Gastrocnemius medialis (tissue), 4 donors: ENCODE measurements around the gene ETV6. TPM values are rescaled to one million over a fixed set of nuclear protein-coding genes. Genes with fewer than 3 reads are reported as not detected.

Experiments
- ATAC-seq, 2 donors: fragments of 150-250 bp; one replicate each; pipeline ENCODE4 v1.9.1; 2016
- DNase-seq, 2 donors: peaks; one replicate each; pipeline ENCODE4 v3.0.0-alpha.2; 2019
- H3K27ac ChIP-seq, 4 donors: fragments of 200-600 bp; sonication (generic); 1 replicate in 1 of 4; 2 replicates in 3 of 4; pipeline ENCODE4 v1.5.1; 2016 to 2018; ENCODE audit warnings: mild to moderate bottlenecking in 2 of 4, moderate library complexity in 1 of 4
- H3K27me3 ChIP-seq, 3 donors: fragments of 200-600 bp; sonication (generic) in 2 of 3; 1 replicate in 1 of 3; 2 replicates in 2 of 3; pipeline versions ENCODE4 v1.5.1 to v1.6.0; 2016 to 2019; ENCODE audit warnings: mild to moderate bottlenecking in 1 of 3, moderate library complexity in 1 of 3
- H3K36me3 ChIP-seq, 2 donors: fragments of 200-600 bp; sonication (generic) in 1 of 2; one replicate each; pipeline ENCODE4 v1.5.1; 2017 to 2018
- H3K4me1 ChIP-seq, 2 donors: fragments of 200-600 bp; sonication (generic) in 1 of 2; one replicate each; pipeline ENCODE4 v1.5.1; 2016 to 2017; ENCODE audit warnings: mild to moderate bottlenecking in 2 of 2
- H3K4me3 ChIP-seq, 4 donors: fragments of 200-600 bp; sonication (generic) in 3 of 4; 1 replicate in 1 of 4; 2 replicates in 3 of 4; pipeline ENCODE4 v1.5.1; 2016 to 2019; ENCODE audit warnings: mild to moderate bottlenecking in 2 of 4
- H3K9me3 ChIP-seq, 3 donors: fragments of 200-600 bp; sonication (generic) in 2 of 3; 1 replicate in 1 of 3; 2 replicates in 2 of 3; pipeline ENCODE4 v1.5.1; 2016 to 2019
- CTCF ChIP-seq, 5 experiments: fragments of 450-650 bp in 3 of 5; fragments of 200-600 bp in 2 of 5; sonication (generic) in 2 of 5; IDR thresholded peaks in 4 of 5; conservative IDR thresholded peaks in 1 of 5; 1 replicate in 4 of 5; 2 replicates in 1 of 5; pipeline ENCODE4 v1.5.1; 2016 to 2019; ENCODE audit warnings: antibody characterized with exemption in 5 of 5, mild to moderate bottlenecking in 3 of 5, moderate library complexity in 3 of 5
- POLR2A ChIP-seq, 2 donors: fragments of 450-650 bp; IDR thresholded peaks; one replicate each; pipeline ENCODE4 v1.6.1; 2017; ENCODE audit warnings: antibody characterized with exemption in 2 of 2, mild to moderate bottlenecking in 2 of 2, moderate library complexity in 2 of 2
- in situ Hi-C, 4 donors: fragments of 200-750 bp; cut with MboI; loops; one replicate each; pipeline versions ENCODE4 v1.15.0 to v1.8.0; 2017; ENCODE audit warnings: low sequenced_read_pairs in 4 of 4
- intact Hi-C: fragments of 100-400 bp; cut with DNase I; formaldehyde crosslinking; loops from one replicate; pipeline ENCODE4 v1.15.1; 2023; ENCODE audit warnings: low total_unique reads
- total RNA-seq, 4 donors: library from RNA; depleted of rRNA; stranded (reverse); fragments of >200 nt; gene quantifications; one replicate each; pipeline versions ENCODE4 v1.1.0 to v1.2.3, GENCODE V29; 2016

The ETV6 gene
- total RNA-seq, 4 donors from 2014 or later, result 2.8 to 5.9 (median 3.3) TPM

- intact Hi-C loops, result no loop called here
- DNase-seq, result no peak
- in situ Hi-C loops, result loop anchor here in 1 of 4 donors (10.0 kb wide), 1 partner anchor 208 kb away; no protein-coding TSS in a partner anchor
- Histone ChIP-seq H3K4me1 (peaks cover 26 to 37% of the 10 kb centered on the region in 2 donors), H3K27me3 (no peaks in the 10 kb centered on the region), H3K9me3 (peaks cover 0 to 2% (median 0%) of the 10 kb centered on the region in 3 donors), H3K4me3 (no peak overlapping the region), H3K36me3 (no peaks in the 10 kb centered on the region), H3K27ac (peak overlapping the region; percentile 63 to 81 (median 76))
- peak; percentile 35 to 79 for ATAC-seq
- TF ChIP-seq CTCF (IDR thresholded peaks at IDR 0.05 in 4 of 5, conservative IDR thresholded peaks at IDR 0.05 in 1 of 5), result no peak
- no peak for TF ChIP-seq POLR2A (IDR thresholded peaks at IDR 0.05)
Measured at GRCh38 chr12:11862798-11863197, 213.3 kb downstream of the ETV6 start.

- H3K9me3 ChIP-seq, result peaks cover 0 to 2% (median 0%) of the 10 kb centered on the region in 3 donors
- H3K4me3 ChIP-seq, result peak overlapping the region in 2 of 4 donors; percentile 3 to 23
- TF ChIP-seq POLR2A (IDR thresholded peaks at IDR 0.05), result no peak
- no peak for TF ChIP-seq CTCF (IDR thresholded peaks at IDR 0.05 in 4 of 5, conservative IDR thresholded peaks at IDR 0.05 in 1 of 5)
- peaks cover 26 to 37% of the 10 kb centered on the region in 2 donors for H3K4me1 ChIP-seq
- ATAC-seq (peak; percentile 34 to 47), DNase-seq (peak in 1 of 2 donors; percentile 30)
- H3K27ac ChIP-seq, result peak overlapping the region; percentile 63 to 81 (median 76)
- intact Hi-C loops (no loop called here), in situ Hi-C loops (loop anchor here in 1 of 4 donors (10.0 kb wide), 1 partner anchor 209 kb away; no protein-coding TSS in a partner anchor)
- H3K36me3 ChIP-seq, result no peaks in the 10 kb centered on the region
- no peaks in the 10 kb centered on the region for H3K27me3 ChIP-seq
Measured at GRCh38 chr12:11863478-11863906, 214.0 kb downstream of the ETV6 start.

- peaks cover 0 to 2% (median 0%) of the 10 kb centered on the region in 3 donors for H3K9me3 ChIP-seq
- H3K36me3 ChIP-seq, result no peaks in the 10 kb centered on the region
- in situ Hi-C loops, result loop anchor here in 1 of 4 donors (10.0 kb wide), 1 partner anchor 209 kb away; no protein-coding TSS in a partner anchor
- H3K4me1 ChIP-seq, result peaks cover 26 to 37% of the 10 kb centered on the region in 2 donors
- H3K27me3 ChIP-seq, result no peaks in the 10 kb centered on the region
- H3K27ac ChIP-seq, result peak overlapping the region; percentile 63 to 81 (median 76)
- intact Hi-C loops, result no loop called here
- DNase-seq, result no peak
- peak overlapping the region in 1 of 4 donors; percentile 3 for H3K4me3 ChIP-seq
- no peak for TF ChIP-seq POLR2A (IDR thresholded peaks at IDR 0.05)
- no peak for TF ChIP-seq CTCF (IDR thresholded peaks at IDR 0.05 in 4 of 5, conservative IDR thresholded peaks at IDR 0.05 in 1 of 5)
- ATAC-seq, result peak; percentile 61 to 70
Measured at GRCh38 chr12:11863988-11864387, 214.5 kb downstream of the ETV6 start.

- H3K36me3 ChIP-seq, result peaks cover 0 to 13% of the 10 kb centered on the region in 2 donors
- H3K4me1 ChIP-seq, result peaks cover 26 to 34% of the 10 kb centered on the region in 2 donors
- intact Hi-C loops, result no loop called here
- TF ChIP-seq POLR2A (IDR thresholded peaks at IDR 0.05) (no peak), CTCF (IDR thresholded peaks at IDR 0.05 in 4 of 5, conservative IDR thresholded peaks at IDR 0.05 in 1 of 5) (no peak)
- H3K27me3 ChIP-seq, result no peaks in the 10 kb centered on the region
- no peak for ATAC-seq
- DNase-seq, result no peak
- H3K9me3 ChIP-seq, result peaks cover 0 to 2% (median 0%) of the 10 kb centered on the region in 3 donors
- H3K4me3 ChIP-seq, result no peak overlapping the region
- no peak overlapping the region for H3K27ac ChIP-seq
- in situ Hi-C loops, result loop anchor here in 1 of 4 donors (10.0 kb wide), 1 partner anchor 211 kb away; no protein-coding TSS in a partner anchor
Measured at GRCh38 chr12:11865824-11866223, 216.3 kb downstream of the ETV6 start.
